Islet precursor cell (in vitro differentiated cells): ENCODE data around the gene ARHGAP12.
"Not testable (repeated sequence)": the region's sequence is repeated elsewhere in the genome, so short reads cannot be mapped to it uniquely, and the experiment has no call there.

ENCODE experiments used
- DNase-seq: peaks from one replicate; pipeline ENCODE4 v3.0.0-alpha.2; 2018

The ARHGAP12 gene, protein sequence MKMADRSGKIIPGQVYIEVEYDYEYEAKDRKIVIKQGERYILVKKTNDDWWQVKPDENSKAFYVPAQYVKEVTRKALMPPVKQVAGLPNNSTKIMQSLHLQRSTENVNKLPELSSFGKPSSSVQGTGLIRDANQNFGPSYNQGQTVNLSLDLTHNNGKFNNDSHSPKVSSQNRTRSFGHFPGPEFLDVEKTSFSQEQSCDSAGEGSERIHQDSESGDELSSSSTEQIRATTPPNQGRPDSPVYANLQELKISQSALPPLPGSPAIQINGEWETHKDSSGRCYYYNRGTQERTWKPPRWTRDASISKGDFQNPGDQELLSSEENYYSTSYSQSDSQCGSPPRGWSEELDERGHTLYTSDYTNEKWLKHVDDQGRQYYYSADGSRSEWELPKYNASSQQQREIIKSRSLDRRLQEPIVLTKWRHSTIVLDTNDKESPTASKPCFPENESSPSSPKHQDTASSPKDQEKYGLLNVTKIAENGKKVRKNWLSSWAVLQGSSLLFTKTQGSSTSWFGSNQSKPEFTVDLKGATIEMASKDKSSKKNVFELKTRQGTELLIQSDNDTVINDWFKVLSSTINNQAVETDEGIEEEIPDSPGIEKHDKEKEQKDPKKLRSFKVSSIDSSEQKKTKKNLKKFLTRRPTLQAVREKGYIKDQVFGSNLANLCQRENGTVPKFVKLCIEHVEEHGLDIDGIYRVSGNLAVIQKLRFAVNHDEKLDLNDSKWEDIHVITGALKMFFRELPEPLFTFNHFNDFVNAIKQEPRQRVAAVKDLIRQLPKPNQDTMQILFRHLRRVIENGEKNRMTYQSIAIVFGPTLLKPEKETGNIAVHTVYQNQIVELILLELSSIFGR

DNA sequence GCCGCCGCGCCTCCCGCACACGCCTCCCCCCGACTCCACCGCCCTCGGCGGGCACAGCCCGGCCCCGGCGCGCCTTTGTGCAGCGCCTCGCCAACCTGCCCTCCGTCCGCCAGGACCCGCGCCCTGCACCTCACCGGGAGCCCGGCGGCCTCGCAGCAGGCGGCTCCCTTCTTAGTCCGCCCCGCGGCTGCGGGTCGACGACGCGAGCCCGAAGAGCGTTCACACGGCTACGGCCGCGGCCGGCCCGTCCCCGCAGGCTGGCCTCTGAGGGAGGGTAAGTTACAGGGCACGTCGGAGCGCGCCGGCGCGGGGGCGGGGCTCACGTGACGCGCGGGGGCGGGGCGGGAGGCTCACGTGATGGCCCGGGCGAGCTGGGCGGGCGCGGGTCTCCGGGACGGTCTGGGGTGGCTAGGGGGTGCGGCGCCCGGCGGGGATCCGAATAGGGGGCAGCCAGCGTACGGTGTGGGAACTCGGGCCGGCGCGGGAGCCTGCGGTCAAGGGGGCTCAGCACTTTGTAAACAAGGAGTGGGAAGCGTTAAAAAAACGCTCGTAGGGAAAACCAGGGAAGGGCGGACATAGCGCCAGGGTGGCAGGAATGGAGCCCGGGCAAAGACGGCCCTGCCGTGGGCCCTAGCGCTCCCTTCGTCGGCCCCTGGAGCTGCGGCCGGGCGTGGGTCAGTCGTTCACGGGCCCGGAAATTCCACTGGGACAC, at the start of gene ARHGAP12:
Gene ARHGAP12 (minus strand): TSS at position 283 of the 712 bp plus-strand sequence. CDS start 19,976 bp downstream, outside the sequence.
- peak; percentile 95 for DNase-seq

GRCh38 chr10:31978156-31978483, 49.5 kb upstream of the ARHGAP12 start:
- DNase-seq: no peak

DNA sequence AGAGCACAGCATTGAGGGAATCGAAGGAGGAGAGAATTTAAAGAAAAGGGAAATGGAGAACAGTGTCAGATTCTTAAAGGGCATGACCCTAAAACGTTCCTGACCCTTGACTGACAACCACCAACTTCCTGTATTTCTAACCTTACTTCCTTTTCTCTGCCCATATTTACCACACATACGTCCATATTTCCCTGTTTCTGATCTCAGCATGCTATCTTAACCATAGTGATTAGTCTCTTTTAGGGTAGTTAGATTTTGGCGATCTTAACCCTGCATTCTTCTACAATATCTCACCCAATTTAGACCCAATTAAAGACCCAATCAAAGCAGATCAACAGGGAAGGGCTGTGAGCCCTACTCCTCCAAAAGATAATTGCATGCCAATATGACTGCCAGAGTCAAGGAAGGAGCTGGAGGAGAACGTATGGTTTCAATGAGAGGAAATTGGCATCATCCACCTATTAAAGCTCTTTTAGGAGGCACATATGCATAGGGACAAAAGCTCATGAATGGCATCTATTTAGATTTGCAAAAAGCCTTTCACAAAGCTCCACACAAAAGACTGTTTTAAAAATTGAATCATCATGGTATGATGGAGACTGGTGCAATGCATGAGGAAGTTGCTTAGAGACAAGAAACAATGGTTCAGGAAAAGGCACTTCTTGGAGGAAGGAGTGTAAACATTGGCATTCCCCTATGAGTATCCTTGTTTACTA, 49.0 kb upstream of the ARHGAP12 start:
- no peak for DNase-seq

DNA sequence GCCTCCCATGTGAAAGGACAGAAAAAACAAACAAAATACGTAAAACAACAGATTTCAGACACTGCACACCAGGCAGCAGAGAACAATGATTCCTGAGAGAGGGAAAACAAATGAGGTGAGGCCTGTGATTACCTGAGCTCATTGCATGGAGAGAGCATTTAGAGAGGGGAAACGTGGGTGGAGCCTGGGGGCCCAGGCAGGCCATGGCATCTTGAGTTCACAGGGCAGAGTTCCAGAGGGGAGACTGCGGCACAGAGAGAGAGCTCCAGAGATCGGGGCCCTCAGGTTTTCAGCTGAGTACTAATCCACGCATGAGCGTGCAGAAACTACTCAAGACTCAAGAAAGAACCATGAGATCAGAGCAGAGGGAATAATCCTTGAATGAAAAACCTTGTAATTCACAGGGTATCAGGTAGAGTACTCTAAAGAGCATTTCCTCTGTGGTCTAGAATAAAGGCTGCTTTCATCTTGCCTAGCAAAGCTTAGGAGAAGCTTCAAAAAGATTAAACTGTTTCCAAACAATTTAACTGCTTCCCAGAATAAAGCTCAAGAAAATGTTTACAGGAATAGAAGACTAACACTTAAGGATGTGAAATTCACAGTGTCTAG, 46.6 kb upstream of the ARHGAP12 start:
- DNase-seq: no peak

GRCh38 chr10:31974434-31975124, 45.9 kb upstream of the ARHGAP12 start:
- no peak for DNase-seq

DNA sequence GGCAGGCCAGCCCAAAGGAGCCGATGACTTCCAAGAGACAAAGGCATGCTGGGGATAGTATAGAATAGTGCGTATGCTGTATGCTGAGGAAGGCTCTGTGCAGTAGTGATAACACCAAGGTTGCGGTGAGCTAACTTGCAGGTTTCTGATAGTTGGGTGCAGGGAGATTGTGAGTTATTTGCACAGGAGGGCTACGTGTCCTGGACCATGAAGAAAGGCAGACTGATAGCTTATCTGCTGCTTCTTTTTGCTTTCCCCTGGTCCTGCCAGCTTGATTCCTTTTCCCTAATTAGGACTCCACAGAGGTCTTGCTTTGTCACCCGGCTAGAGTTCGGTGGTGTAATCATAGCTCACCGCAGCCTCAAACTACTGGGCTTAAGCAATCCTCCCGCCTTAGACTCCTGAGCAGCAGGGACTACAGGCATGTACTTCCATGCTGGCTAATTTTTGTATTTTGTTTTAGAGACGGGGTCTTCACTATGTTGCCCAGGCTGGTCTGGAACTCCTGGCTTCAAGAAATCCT, 43.9 kb upstream of the ARHGAP12 start:
- DNase-seq: no peak

DNA sequence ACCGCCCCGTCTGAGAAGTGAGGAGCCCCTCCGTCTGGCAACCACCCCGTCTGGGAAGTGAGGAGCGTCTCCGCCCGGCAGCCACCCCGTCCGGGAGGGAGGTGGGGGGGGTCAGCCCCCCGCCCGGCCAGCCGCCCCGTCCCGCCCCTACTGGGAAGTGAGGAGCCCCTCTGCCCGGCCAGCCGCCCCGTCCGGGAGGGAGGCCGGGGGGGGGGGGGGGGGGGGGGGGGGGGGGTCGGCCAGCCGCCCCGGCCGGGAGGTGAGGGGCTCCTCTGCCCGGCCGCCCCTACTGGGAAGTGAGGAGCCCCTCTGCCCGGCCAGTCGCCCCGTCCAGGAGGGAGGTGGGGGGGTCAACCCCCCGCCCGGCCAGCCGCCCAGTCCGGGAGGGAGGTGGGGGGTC, 41.2 kb upstream of the ARHGAP12 start:
- not testable (repeated sequence) for DNase-seq

DNA sequence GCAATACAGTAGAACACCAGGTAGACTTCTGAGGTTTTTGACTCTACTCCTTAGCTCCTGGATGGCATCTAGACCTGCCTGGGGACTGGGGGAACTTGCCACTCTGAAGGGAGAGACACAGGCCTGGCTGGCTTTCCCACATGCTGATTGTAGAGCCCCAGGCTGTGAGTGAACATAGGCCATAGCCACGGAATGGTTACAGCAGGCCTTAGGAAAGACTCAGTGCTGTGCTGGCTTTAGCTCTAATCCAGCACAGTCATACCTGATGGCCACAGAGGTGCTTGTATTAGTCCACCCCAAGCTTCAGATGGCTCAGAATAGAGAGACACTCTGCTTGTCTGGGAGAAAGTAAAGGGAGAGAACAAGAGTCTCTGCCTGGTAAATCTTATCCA, 35.0 kb upstream of the ARHGAP12 start:
- peak; percentile 79 for DNase-seq

GRCh38 chr10:31962826-31963588, 34.4 kb upstream of the ARHGAP12 start:
- peak; percentile 62 for DNase-seq

DNA sequence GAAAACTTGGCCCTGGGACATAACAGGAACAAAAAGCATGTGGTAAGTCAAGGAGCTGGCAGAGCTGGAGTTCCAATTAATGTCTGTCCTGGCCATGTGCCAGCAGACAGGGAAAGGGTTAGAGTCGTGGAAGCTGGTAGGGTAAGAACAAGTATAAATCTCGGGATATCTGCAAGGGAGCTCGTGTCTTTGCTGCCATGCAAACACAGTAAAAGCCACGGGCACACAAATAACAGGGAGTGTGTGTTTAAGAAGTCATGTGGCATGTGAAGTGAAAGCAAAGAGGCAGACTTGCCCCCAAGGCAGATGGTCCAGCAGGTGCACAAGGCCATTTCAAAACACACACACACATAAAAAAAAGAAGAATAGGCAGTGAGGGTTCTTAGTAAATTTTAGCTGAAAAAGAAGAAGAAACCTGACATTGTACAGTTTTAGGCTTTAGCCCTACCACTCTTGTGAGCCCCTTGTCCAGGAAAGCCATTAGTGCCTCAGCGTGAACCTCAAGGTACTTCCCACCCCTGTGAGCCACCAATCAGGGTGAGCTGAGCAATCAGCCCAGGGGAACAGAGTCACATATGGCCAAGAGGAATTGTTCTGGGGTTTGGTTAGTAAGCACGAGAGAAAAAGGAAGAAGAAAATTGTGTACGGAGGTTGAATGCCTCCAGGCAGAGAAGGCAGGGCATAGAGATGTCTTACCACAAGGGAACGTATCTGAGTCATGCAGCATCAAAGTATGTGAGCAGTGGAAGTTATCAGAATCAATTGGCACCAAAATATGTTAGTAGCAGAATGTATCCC, 32.8 kb upstream of the ARHGAP12 start:
- DNase-seq: peak; percentile 58

DNA sequence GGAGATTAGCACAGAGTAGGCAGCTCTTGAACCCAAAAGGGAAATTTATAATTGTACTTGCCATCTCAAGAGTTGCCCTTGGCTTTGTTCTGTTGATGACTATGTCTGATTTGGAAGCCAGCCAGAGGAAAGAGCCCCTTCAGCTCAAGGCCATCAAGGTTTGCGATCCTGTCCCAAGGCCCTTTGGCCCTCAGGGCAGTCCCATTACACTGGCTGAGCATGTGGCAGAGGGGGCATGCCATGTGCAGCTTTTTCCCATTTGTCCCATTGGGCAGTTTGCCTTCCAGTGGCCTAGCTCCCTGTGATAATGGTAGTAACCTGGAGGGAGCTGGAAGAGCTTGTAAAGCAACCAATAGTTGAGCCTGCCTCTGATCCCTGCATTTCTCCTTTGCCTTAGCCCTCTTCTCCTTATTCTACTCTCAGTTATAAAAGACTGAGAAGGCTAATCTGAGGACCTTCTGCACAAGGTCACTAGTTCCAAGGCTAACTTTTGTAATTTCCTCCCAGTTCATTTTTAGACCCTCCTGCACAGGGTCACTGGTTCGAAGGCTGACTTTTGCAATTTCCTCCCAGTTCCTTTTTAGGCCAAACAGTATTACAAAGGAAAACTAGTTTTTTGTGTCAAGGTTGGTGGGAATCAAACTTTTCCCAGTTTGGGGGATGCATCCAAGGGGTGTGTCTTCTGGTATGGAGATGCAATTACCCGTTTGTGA, 31.0 kb upstream of the ARHGAP12 start:
- DNase-seq: no peak

GRCh38 chr10:31958856-31959255, 30.2 kb upstream of the ARHGAP12 start:
- no peak for DNase-seq

GRCh38 chr10:31956200-31956946, 27.7 kb upstream of the ARHGAP12 start:
- no peak for DNase-seq

GRCh38 chr10:31954410-31955191, 26.0 kb upstream of the ARHGAP12 start:
- DNase-seq: no peak

DNA sequence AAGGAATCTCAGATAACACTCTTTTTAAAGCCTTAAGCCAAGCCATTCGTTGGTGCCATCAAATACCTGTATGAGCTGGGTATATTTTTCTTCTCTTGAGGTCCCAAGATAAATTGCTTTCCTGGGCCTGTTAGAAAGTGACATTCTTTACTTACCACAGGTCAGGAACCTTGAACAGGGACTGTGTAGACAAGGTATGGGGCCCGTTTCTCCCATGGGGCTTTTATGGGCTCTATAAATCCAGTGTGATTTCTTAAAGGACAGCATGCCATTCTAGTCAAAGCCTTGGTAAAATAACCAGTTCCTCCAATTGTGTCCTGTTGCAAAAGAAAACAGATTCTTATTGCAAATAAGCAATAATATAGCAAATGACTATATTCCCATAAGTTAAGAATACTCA, 24.8 kb upstream of the ARHGAP12 start:
- DNase-seq: no peak

DNA sequence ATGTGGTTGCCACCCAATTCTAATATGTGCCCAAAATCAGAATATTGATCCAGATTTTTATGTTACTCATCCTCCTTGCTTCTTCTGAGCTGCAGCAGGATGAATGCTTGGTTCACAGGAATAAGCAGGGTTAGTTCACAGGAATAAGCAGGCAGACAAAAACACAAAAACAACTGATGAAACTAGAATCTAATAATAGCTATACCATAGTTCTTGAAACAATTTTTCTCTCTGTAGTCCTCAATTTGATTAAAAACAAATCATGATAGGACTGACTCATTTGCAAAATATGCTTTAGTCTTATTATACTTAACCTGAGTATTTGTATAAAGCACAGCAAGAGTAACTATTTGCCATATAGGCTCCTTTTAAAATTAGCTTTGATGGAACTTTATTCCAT, 24.4 kb upstream of the ARHGAP12 start:
- no peak for DNase-seq

- no peak for DNase-seq
Observed at GRCh38 chr10:31952066-31952465, 23.4 kb upstream of the ARHGAP12 start.

DNA sequence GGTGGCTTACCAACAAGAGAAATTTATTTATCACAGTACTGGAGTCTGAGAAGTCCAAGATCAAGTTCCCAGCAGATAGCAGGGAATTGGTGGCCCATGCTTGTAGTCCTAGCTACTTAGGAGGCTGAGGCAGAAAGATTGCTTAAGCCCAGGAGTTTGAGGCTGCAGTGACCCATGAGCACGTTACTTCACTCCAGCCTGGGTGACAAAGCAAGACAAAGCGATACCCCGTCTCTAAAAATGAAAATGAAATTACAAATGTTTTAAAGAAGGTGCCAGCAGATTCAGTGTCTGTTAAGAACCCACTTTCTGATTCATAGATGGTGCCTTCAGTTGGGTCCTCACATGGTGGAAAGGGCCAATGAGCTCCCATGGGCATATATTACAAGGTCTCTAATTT, 20.6 kb upstream of the ARHGAP12 start:
- no peak for DNase-seq
